SU-DHL-6 (cell line): Measurements from ENCODE around the gene EIF5.

Experiments
- H2AFZ ChIP-seq: fragments of 200-600 bp; sonication (generic); 2 replicates; pipeline ENCODE4 v1.6.1; 2014; ENCODE audit warnings: low read depth, mild to moderate bottlenecking, moderate library complexity, mixed read lengths, antibody characterized with exemption, low read length; ENCODE audit not compliant: severe bottlenecking
- H3F3A ChIP-seq: fragments of 200-600 bp; shearing (Covaris generic); 2 replicates; pipeline ENCODE4 v1.6.0; 2016; ENCODE audit warnings: antibody characterized with exemption, mild to moderate bottlenecking; ENCODE audit not compliant: insufficient read depth
- H3K27ac ChIP-seq: fragments of 200-600 bp; sonication (generic); 2 replicates; pipeline ENCODE4 v1.5.1; 2016; ENCODE audit warnings: low read depth, mild to moderate bottlenecking, low read length, moderate library complexity, mixed read lengths
- H3K27me3 ChIP-seq: fragments of 200-600 bp; sonication (generic), shearing (Covaris generic); 2 replicates; pipeline ENCODE4 v1.6.0; 2014; ENCODE audit warnings: mild to moderate bottlenecking, low read length
- H3K36me3 ChIP-seq: fragments of 200-600 bp; sonication (generic); 2 replicates; pipeline ENCODE4 v1.6.1; 2014; ENCODE audit warnings: mild to moderate bottlenecking, low read length, mixed read lengths
- H3K4me2 ChIP-seq: fragments of 300-600, 200-600 bp; shearing (Covaris generic), sonication (generic); 2 replicates; pipeline ENCODE4 v1.6.0; 2014; ENCODE audit warnings: low read length, low read depth, mild to moderate bottlenecking; ENCODE audit not compliant: poor library complexity, severe bottlenecking
- H3K4me3 ChIP-seq: fragments of 200-600 bp; sonication (generic); 2 replicates; pipeline ENCODE4 v1.5.1; 2014; ENCODE audit warnings: antibody characterized with exemption, low read length, mild to moderate bottlenecking, mixed read lengths; ENCODE audit not compliant: insufficient read depth, poor library complexity, severe bottlenecking
- H3K79me2 ChIP-seq: fragments of 200-600 bp; sonication (generic); 2 replicates; pipeline ENCODE4 v1.6.1; 2014; ENCODE audit warnings: mild to moderate bottlenecking, low read length, moderate library complexity; ENCODE audit not compliant: insufficient read depth
- H3K9ac ChIP-seq: fragments of 200-600 bp; sonication (generic); 2 replicates; pipeline ENCODE4 v1.7.0; 2014; ENCODE audit warnings: mild to moderate bottlenecking, low read length
- H3K9me2 ChIP-seq: fragments of 200-600 bp; sonication (generic); replicated peaks from 2 replicates; pipeline ENCODE4 v1.6.1; 2014; ENCODE audit warnings: low read length; ENCODE audit not compliant: insufficient read depth
- H3K9me3 ChIP-seq: fragments of 200-600 bp; sonication (generic); 2 replicates; pipeline ENCODE4 v1.6.1; 2014; ENCODE audit warnings: low read length, mixed read lengths; ENCODE audit not compliant: insufficient read depth
- H4K20me1 ChIP-seq: fragments of 200-600 bp; sonication (generic); 2 replicates; pipeline ENCODE4 v1.6.1; 2014; ENCODE audit warnings: low read depth, mild to moderate bottlenecking, antibody characterized with exemption, low read length, moderate library complexity, mixed read lengths
- EZH2phosphoT487 ChIP-seq: fragments of 200-600 bp; sonication (generic), shearing (Covaris generic); conservative IDR thresholded peaks from 2 replicates; pipeline ENCODE4 v1.6.1; 2018; ENCODE audit warnings: mild to moderate bottlenecking, antibody characterized with exemption, low read length, moderate library complexity, mixed read lengths
- TF ChIP-seq, protein P1 (sequence below): fragments of 200-600 bp; sonication (generic); IDR thresholded peaks from one replicate; pipeline ENCODE4 v1.5.1; 2017; ENCODE audit warnings: antibody characterized with exemption, mild to moderate bottlenecking, low read length, moderate library complexity; ENCODE audit not compliant: insufficient read depth, poor library complexity, severe bottlenecking

EIF5 gene

DNA sequence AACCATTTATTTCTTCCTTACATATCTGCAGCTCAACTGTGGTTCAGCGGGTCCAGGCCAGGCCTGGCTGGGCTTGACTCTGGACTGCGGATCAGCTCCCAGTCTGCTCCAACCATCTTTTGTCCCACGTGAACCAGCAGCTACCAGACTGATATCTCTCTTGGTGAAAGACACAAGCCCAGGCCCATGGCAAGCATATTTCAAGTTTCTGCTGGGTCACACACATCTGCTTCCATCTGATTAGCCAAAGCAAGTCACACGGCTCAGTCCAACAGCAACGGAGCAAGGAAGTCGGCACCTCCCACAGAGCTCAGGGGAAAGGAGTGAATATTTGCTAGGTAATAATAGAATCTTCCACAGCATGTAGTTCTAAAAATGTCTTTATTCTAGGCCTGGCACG, 26.5 kb downstream of the EIF5 start:
- no peaks in the 10 kb centered on the region for H3K9me2 ChIP-seq
- no peak overlapping the region for H2AFZ ChIP-seq
- H3K4me2 ChIP-seq = no peak overlapping the region
- no peak overlapping the region for H3K4me3 ChIP-seq
- no peaks in the 10 kb centered on the region for H3K79me2 ChIP-seq
- H3K9me3 ChIP-seq = peaks cover 8% of the 10 kb centered on the region; the same call in 1 of the 2 replicates
- H4K20me1 ChIP-seq = no peaks in the 10 kb centered on the region
- TF ChIP-seq, protein P1, sequence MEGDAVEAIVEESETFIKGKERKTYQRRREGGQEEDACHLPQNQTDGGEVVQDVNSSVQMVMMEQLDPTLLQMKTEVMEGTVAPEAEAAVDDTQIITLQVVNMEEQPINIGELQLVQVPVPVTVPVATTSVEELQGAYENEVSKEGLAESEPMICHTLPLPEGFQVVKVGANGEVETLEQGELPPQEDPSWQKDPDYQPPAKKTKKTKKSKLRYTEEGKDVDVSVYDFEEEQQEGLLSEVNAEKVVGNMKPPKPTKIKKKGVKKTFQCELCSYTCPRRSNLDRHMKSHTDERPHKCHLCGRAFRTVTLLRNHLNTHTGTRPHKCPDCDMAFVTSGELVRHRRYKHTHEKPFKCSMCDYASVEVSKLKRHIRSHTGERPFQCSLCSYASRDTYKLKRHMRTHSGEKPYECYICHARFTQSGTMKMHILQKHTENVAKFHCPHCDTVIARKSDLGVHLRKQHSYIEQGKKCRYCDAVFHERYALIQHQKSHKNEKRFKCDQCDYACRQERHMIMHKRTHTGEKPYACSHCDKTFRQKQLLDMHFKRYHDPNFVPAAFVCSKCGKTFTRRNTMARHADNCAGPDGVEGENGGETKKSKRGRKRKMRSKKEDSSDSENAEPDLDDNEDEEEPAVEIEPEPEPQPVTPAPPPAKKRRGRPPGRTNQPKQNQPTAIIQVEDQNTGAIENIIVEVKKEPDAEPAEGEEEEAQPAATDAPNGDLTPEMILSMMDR = no peak
- no peak for TF ChIP-seq EZH2phosphoT487
- no peak overlapping the region for H3K9ac ChIP-seq
- no peaks in the 10 kb centered on the region for H3K27me3 ChIP-seq
- H3F3A ChIP-seq = no peaks in the 10 kb centered on the region
- H3K27ac ChIP-seq = no peak overlapping the region
- H3K36me3 ChIP-seq = no peaks in the 10 kb centered on the region

- TF ChIP-seq, protein P1 = no peak
- TF ChIP-seq EZH2phosphoT487 = no peak
- Histone ChIP-seq H3K9me3 (peaks cover 8% of the 10 kb centered on the region; the same call in 1 of the 2 replicates), H3K9me2 (no peaks in the 10 kb centered on the region), H4K20me1 (no peaks in the 10 kb centered on the region), H3K36me3 (no peaks in the 10 kb centered on the region), H3K27me3 (no peaks in the 10 kb centered on the region), H3K9ac (no peak overlapping the region), H2AFZ (no peak overlapping the region), H3K4me2 (no peak overlapping the region), H3F3A (no peaks in the 10 kb centered on the region), H3K4me3 (no peak overlapping the region), H3K79me2 (no peaks in the 10 kb centered on the region), H3K27ac (no peak overlapping the region)
Observed at GRCh38 chr14:103361867-103362266, 27.8 kb downstream of the EIF5 start.

- H3K9me3 ChIP-seq = peaks cover 8% of the 10 kb centered on the region; the same call in 1 of the 2 replicates
- H3K27ac ChIP-seq = no peak overlapping the region
- no peak for TF ChIP-seq EZH2phosphoT487
- TF ChIP-seq, protein P1 = no peak
- no peak overlapping the region for H3K9ac ChIP-seq
- no peak overlapping the region for H3K4me3 ChIP-seq
- H3K27me3 ChIP-seq = no peaks in the 10 kb centered on the region
- H4K20me1 ChIP-seq = no peaks in the 10 kb centered on the region
- H3K36me3 ChIP-seq = no peaks in the 10 kb centered on the region
- H3K4me2 ChIP-seq = no peak overlapping the region
- no peaks in the 10 kb centered on the region for H3K79me2 ChIP-seq
- no peaks in the 10 kb centered on the region for H3K9me2 ChIP-seq
- H3F3A ChIP-seq = no peaks in the 10 kb centered on the region
- H2AFZ ChIP-seq = no peak overlapping the region
Observed at GRCh38 chr14:103362780-103363179, 28.7 kb downstream of the EIF5 start.

DNA sequence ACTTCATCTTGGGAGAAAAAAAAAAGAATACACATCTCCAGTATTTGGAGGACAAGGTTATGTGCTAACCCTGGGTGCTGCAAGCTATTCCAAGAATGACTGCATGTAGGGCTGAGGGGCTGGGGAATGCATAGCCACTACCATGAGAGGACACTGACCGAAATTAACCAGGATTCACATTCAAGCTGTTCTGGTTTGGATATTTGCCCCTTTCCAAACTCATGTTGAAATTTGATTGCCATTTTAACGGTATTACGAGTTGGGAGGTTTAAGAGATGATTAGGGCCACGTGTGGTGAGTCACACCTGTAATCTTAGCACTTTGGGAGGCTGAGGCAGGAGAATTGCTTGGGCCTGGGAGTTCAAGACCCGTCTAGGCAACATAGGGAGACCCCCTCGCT, 32.7 kb downstream of the EIF5 start:
- Histone ChIP-seq H3K4me2 (no peak overlapping the region), H3F3A (no peaks in the 10 kb centered on the region), H4K20me1 (no peaks in the 10 kb centered on the region), H3K27me3 (no peaks in the 10 kb centered on the region), H3K79me2 (no peaks in the 10 kb centered on the region), H3K4me3 (no peak overlapping the region), H3K27ac (no peak overlapping the region), H2AFZ (no peak overlapping the region), H3K9me3 (peaks cover 8% of the 10 kb centered on the region; the same call in 1 of the 2 replicates), H3K9ac (no peak overlapping the region), H3K36me3 (no peaks in the 10 kb centered on the region), H3K9me2 (no peaks in the 10 kb centered on the region)
- TF ChIP-seq EZH2phosphoT487 = no peak
- TF ChIP-seq, protein P1 = no peak
